Erythroblast (primary cell): Measurements from ENCODE around the gene SKIDA1.

ENCODE experiments used
- GATA1 ChIP-seq: IDR thresholded peaks from 2 replicates; pipeline ENCODE4 v1.6.1; 2011; ENCODE audit warnings: low read depth, mild to moderate bottlenecking, control low read depth, low read length, moderate library complexity
- POLR2A ChIP-seq: IDR thresholded peaks from 2 replicates; pipeline ENCODE4 v1.6.1; 2011; ENCODE audit warnings: mild to moderate bottlenecking, low read length

DNA sequence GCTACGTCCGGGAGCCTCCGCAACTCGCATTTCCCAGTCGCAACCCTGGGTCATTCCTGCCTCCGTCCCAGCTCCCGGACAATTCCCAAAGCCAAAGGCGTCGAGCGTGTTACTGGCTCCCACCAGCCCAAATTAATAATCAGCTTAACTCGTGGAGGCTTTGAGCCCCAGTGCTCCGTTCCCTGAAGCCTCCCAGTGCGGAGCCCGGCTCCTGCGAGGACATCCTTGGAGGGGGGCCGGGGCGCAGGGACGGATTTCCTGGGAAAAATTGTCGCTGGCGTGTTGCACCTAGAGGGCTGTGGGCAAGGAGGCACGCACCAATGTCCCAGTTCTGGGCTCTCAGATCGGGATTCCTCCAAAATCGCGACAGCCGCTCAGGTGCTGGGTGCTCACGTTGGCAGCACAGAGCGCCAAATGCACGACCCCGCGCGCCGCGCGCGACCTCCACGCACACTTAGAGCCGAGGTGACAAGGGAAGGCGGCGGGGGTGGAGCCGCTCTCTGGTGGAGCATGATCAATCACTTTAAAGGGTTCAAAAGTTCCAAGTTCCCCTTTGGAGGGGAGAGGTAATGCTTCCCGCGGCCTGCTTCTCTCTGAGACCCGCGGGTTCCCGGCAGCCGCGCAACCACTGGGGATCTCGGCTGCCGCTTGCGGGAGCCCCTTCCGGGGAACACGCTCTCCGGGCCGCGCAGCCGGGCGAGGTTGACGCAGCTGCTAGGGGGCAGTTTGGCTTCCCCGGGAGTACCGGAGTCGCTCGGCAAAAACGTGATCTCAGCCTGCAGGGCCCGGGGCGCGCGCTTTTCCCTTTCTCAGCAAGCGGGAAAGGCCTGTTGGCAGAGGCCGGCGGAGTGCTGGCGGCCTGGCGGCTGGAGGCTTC is 25.5 kb downstream of the SKIDA1 start:
- TF ChIP-seq POLR2A, result no peak
- TF ChIP-seq GATA1, result no peak
